T-helper 9 cell (primary cell): ENCODE results near the gene HSPA12A.
A peak's percentile ranks its signal among the peaks of the same experiment; 100 is the strongest.

Experiments
- DNase-seq: peaks from one replicate; pipeline ENCODE4 v3.0.0-alpha.2; 2020

The HSPA12A gene

DNA sequence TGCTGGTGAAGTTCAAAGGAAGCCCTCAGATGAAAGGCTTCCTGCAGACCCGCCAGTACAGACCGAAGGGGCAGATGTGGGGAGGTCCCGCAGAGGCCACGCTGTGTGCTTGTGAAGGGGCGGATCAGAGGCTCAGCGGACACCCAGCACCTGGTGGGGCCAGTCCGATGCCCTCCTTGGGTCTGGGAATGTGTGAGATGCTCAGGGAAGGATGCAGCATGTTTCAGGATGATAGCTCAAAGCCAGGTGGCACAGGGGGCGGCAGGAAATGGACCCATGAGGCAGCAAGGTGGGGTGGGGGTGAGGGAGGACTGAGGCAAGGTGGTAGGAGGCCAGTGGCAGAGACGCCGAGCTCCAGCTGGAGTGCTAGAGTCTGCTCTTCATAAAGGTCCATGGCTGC, 27.9 kb upstream of the HSPA12A start:
- DNase-seq: no peak

DNA sequence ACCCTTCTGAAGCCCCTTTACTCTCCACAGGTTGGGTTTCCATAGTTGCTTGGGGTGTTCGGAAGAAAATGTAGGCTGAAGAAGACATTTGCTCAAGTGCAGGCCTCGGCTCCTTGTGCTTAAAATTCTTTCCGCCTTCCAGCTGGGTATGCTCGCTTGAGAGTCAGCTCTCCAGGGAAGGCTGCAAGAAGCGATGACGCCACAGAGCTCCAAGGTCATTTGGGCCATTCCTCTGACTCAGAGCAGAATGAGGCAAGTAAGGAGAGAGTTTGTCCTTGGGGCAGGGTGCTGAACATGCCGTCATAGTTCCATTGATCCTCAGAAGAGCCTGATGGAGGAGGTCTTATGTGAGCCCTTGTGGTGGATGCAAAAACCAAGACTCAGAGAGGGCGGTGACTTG, 27.4 kb upstream of the HSPA12A start:
- DNase-seq: no peak

DNA sequence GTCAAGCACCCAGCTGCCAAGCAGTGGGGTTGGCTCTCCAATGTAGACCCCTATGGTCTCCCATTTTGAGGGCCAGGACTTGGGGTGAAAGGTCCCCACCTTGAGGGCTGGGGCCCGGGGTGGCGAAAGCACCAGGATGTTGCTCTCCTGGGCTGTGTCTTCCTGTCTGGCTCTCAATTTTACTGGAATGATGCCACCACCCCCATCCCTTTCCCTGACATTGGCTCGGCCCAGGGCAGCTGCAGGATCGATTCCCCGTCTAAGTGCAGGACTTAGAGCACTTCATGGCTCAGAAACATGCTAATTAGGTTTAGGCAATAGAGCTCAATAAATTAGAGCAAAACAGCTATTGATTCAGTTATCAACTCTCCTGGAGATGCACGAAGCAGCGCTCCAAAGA, 27.0 kb upstream of the HSPA12A start:
- no peak for DNase-seq

DNA sequence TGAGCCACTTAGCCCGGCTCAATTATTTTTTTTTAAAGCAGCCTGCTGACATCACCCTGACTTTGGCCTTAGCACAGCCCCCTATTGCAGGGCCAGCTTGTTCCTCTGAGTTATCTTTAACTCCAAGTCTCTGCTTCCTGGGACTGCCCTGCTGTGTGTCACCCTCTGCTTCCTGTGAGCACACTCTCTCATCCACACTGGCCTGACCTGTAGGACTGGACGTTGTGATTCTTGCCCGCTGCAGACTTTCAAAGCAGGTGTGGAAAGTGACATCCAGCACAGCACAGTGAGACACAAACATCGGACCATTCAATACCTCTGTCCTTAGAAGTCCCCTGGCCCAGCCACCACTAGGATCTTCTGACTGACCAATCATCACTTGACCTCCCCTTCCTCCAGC, 26.4 kb upstream of the HSPA12A start:
- DNase-seq: no peak

DNA sequence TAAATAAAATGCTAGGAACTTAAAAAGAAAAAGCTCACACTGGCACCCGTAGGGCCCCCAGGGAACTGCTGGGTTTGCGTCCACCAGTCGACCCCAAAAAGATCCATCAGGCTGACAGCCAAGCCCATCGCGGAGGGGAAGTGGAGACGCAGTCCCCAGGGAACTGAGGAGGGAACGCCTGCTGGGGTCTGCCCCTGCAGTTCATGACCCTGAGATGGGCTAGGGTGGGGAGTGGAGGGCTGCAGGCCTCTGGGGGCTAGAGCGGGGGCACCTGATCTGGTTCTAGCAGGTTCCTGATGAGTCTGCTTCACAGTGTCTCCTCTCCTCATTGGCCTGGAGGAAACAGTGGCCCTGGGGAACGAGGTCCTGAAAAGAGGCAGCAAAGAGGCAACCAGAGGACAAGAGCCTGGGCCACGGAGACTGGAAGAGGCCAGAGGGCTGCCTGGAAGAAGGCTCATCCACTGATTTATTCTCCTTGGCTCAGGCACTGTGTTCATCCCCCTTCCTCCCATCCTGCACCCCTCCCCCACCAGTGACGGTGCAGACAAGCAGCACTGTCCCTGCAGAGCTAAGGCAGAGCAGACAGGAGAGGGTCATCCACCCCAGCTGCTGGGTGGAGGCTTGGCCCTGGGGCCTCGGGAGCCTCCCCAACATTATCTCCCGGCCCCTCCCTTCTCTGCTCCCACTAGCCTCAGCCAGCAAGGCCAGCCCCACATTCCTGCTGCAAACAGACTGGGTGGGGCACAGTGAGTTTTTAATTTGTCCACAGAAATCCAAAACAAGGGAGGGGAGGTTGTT, 24.7 kb upstream of the HSPA12A start:
- DNase-seq: no peak

DNA sequence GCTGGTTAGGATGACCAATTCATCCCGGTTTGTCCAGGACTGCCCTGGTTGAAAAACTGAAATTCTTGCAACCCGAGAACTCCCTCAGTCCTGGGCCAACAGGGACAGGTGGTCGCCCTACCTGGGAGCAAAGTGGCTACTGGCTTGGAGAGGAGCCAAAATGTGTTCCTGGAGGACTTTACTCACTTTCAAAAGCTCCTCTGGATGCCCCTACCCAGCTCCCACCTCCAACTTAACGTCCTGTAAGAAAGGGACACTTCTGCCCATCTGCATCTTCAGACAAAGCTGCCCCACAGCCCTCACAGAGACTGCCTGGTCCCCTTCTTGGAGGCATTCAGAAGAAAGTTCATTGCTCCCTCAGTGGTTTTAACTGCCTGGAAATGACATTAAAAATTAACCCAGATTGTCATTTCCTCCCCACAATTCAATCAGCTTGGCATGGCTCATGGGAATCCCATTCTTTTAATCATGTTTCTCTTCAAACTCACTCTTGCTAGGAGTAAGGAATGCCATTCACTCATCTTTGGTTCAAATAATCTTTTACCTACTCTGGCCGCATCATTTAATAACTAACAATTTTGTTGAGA, 24.0 kb upstream of the HSPA12A start:
- no peak for DNase-seq

DNA sequence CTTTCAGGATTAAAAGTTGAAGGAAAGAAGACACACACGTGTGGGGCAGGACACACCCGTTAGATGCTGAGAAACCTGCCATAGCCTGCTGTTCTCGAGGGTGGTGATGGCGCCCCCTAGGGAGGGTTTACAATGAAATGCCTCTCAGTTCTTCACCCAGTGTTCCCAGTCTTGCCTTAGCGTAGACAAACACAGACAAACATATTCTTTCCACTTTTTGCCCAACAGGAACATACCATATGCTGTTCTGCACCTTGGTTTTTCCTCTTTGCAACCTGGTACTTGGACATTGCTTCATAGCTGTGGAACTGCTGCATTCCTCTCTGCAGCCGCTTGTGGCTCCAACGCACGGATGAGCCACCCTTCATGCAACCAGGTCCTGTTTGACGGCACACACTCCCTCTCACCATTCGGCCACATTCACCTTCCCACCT, 23.3 kb upstream of the HSPA12A start:
- peak; percentile 34 for DNase-seq

DNA sequence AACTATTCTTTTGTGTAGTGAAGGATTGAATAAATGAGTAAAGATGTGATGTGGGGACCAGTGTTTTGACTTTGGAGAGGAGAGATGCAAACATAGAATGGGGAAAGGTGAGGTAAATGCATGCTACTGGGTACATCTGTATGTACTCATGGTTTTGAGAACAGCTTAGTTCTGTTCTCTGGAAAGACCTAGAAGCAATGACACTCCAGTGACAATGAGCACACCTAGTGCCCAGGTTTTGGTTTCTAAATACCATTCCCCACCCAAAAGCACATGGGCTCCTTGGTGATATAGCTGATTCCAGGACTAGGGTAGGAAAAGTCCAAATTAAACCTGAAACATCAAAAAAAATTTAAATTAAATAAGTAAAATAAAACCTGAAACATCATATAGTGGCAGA, 22.6 kb upstream of the HSPA12A start:
- no peak for DNase-seq

DNA sequence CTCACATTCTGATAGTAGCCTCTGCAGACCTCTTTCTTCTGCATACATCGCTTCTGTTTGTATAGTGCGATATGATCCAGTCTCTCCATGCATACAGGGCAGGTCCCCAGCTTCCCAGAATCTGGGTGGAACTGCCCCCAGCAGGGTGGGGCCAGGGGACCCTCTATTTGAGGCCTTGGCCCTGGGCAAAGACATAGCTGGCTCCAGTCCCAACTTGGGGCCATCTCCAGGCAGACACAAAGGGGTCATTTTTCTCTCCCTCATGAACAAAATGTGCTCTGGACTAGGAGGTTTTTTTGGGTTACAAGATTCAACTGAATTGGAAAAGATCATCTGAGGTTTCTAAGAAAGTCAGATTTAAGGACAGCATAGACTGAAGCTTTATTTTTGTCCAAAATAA, 21.1 kb upstream of the HSPA12A start:
- no peak for DNase-seq

DNA sequence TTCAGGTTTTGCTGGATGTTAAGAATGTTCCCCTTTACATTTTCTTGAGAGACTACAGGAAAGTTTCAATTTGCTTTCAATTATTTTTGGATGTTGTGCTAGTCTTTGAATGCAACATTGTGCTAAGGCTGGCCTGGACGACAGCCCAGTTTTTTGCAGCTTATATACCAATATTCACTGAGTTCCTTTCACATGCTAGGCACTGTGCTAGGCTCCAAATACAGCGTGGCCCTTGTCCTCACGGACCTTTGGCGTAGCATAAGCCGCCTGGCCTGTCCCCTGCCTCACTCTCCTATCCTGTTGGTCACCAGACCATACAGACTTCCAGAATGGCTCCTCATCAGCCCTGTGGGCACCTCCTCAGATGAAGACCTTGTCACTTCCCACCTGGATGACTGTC, 19.5 kb upstream of the HSPA12A start:
- DNase-seq: no peak

DNA sequence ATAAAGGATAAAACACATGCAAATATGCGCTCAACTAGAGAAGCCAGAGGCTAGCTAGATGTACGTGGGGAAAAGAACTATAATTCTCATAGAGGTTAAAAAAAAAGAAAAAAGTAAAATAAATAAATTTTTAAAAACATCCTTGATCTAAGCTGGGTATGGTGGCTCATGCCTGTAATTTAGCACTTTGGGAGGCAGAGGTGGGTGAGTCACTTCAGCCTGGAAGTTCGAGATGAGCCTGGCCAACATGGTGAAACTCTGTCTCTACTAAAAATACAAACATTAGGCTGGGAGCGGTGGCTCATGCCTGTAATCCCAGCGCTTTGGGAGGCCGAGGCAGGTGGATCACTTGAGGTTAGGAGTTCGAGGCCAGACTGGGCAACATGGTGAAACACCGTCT, 18.6 kb upstream of the HSPA12A start:
- DNase-seq: no peak

DNA sequence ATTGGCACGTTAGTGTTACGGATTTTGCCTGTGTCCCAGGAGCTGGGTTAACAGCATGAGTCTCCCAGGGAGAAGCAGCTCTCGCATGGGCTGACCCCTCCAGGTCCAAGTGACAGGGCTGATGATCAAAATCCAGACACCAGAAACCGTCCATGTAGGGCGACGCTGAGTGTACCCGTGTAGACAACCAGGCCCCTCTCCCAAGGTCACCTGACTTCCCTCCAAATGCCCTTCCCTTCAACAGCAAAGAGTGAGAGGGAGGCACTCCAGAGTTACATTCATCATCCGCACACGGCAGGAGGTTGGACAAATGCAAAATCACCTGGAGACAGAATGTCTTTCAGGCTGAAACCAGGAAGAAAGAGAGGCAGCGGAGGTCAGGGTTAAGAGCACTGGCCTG, 14.9 kb upstream of the HSPA12A start:
- no peak for DNase-seq

DNA sequence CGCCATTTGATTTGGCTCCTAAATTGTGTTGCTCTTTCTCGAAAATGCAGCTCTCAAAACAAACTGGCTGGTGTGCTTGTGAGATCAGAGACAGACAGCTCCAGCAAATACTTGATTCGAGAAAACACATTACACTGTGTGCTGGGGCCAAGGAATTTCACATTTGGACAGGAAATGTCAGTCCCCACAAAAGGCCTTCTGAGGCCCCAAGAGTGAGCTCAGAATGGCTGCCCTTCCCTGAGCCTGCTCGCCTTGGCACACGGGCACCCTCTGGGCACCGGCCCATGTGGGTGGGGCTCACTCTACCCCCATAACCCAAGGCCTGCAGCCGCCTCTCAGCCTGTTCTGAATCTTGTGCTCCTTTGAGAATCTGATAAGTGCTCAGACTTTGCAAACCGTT, 13.9 kb upstream of the HSPA12A start:
- DNase-seq: no peak

DNA sequence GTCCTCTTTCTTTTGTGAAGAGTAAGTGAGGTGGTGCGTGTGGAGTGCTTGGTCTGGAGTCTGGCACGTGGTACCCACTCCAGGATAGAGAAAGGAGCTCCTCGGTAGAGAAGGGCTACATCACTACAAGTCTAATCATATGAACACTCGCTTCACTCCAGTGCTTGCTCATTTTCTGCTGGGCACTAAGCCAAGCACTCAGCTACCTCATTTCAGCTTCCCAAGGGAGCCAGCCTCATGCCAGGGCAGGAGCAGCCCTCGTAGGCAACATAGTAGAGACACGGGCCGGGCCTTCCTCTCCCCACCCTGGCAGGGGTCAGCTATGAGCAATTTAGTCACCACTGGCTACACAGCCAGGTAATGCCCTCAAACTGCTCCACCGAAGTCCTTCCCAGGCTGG, 11.4 kb upstream of the HSPA12A start:
- no peak for DNase-seq

DNA sequence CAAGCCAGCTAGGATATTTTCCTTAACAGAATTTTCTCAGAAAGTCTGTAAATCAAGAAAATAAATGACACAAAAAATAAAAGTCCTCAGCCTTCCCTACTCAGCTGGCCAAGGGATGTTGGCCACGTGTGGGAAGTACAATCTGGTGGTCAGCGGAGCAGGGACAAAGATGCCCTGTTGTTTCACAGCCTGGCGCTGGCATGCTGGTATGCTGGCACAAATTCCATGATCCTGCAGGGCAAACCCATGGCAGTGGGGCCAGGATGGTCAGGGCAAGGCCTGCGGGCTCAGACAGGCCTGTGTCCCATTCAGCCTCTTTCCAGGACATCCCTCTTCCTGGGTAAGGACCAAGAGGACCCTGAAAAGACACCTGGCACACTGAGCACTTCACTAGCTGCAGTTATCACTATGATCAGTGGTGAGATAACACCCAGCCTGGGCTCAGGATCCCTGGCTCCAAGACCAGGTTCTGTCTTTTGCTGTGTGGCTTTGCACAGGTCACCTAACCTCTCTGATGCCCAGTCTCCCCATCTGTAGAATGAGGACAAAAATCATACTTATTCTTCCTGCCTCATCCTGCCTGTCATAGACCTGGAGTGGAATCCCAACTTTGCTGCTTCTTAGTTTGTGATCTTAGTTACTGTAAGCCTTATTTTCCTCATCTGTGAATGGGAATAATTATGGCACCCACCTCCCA, 10.8 kb upstream of the HSPA12A start:
- no peak for DNase-seq

DNA sequence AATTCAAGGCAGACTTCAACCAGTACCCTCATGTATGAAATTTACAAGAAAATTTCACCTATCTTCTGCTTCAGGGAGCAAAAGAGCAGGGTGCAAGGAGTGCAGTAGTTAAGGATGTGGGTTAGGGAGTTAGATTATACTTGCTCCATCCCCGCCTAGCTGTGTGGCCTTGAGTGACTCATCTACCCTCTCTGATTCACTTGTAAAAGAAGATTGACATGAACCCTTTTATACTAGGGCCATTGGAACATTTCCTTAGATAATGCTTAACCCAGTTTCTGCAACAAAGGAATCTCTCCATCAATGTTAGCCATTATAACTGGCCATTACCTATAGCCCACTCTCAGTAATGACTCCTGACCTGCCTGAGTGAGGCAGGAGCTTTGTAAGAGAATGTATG, 10.2 kb upstream of the HSPA12A start:
- no peak for DNase-seq

DNA sequence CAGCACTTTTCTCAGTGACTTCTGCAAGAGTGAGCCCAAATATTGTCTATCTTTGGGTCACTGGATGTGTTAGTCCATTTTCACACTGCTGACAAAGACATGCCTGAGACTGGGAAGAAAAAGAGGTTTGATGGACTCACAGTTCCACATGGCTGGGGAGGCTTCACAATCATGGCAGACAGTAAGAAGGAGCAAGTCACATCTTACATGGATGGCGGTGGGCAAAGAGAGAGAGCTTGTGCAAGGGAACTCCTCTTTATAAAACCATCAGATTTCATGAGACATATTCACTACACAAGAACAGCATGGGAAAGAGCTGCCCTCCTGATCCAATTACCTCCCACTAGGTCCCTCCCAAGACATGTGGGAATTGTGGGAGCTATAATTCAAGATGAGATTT, 6.1 kb upstream of the HSPA12A start:
- DNase-seq: no peak

DNA sequence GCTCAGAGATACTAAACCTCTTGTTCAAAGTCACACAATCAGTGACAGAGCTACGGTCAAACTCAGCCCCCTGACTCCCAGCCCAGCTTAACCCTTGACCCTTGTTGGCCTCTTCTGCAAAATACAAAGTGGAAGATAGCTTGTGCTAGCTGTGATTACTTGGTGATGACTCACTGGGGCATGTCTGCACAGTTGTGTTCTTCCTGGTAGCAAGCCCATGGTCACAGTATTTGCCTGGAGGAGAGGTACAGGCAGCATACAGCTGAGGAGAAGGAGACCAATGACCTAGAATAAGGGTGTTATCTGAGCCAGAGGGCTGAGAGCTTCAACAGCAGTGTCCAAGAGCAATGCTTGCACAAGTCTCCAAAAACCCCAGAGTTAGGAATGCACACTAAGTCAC, 5.7 kb upstream of the HSPA12A start:
- no peak for DNase-seq

DNA sequence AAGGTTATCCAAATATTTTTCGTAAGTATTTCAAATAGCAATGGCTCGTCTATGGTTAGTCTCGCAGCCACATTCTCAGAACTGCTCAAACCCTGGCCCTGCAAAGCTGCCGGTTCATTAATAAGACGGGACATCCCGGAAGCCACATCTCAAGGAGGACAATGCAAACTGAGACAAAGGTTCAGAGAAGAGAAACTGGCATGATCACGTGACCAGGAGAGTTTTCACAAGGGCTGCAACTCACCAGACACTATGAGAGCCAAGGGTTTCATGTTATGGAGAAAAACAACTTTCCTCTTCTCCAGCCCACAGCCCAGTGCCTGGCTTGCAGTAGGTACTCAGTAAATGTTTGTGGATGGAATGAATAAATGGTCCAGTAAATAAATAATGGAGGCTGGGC, 5.0 kb upstream of the HSPA12A start:
- DNase-seq: no peak

DNA sequence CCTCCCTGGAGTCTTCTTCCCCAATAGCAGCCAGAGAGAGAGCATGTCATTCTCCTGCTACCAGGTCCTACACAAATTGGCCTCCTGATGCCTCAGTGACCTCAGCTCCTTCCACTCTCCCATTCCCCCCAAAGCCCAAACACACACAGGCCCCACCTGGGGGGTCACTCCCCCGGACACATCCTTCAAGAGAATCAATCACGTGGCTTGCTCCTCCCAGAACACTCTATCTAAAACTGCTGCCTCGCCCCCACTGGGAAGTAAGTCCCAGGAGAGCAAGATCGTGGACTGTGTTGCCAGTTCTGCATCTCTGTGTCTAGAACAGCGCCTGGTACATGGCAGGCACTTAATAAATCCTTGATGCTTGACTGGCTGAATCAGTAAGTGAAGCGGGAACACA, 2.5 kb upstream of the HSPA12A start:
- DNase-seq: no peak

DNA sequence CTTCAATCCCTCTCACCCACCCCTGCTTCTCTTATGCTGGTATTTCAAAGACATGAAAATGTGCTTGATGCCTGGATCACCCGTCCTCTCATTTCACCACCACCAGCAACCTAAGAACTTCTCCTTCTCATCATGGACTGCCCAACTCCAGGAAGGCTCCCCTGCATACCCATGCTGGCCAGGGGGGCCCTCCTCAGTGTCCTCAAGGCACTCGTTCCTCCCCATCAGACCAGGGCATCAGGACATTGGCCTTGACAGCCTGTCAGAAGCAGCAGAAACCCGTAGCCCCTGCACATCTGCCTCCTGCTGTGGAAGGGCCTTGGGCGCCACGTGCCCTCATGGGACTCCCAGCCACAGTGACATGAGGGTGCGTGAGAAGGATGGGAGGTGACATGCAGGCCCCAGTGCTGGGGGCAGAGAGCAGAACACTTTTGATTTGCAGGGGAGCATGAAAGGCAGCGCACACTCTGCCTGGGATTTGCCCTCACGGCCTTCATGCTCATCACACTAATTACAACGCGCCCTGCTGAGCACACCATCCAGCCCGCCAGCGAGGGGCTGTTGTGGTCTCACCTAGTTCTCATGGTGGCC, 1.9 kb upstream of the HSPA12A start:
- no peak for DNase-seq

DNA sequence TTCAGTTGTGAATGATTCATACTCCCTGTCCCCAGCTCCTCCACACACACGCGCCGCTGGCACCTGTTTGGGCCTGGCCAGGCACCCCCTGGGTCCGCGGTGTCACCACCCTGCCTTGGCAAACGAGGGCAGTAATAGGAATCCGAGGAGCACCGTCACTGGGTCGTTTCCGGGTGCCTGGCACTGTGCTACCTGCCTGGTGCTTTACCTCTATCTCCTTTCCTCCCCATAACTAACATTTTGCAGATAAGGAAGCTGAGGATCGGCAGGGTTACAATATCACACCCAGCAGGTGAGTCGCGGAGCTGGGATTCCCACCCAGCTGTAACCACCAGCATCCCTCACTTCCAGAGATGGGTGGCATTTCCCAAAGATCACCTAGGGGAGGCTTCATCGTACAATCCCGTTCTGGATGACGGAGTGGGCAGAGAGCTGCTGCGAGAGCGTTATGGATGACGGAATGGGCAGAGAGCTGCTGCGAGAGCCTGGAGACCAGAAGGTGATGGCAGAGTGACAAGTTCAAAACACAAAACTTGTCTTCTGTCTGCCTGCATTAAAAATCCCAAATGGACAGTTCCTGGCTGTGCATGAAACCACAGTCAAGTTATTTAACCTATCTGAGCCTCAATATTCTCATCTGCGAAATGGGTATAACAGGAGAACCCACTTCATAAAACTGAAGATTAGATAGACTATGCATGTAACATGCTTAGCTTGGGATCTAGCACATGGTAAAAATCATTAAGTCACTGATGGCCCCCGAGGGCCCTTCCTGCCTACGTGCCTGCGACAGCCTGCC, 1.1 kb upstream of the HSPA12A start:
- DNase-seq: no peak
